Liver (tissue), 9 donors: ENCODE measurements around the gene KLRF1. TPM values are rescaled to one million over a fixed set of nuclear protein-coding genes. Genes with fewer than 3 reads are reported as not detected.

Source experiments
- DNase-seq: peaks from one replicate; pipeline ENCODE4 v3.0.0-alpha.2; 2017; ENCODE audit warnings: low spot score
- H3K27ac ChIP-seq, 2 donors: one replicate each; pipeline ENCODE4 v1.7.0; 2013; ENCODE audit warnings: inconsistent platforms in 2 of 2, low read length in 2 of 2, control low read depth in 1 of 2, low read depth in 1 of 2, mild to moderate bottlenecking in 1 of 2
- H3K27me3 ChIP-seq, 4 donors: one replicate each; pipeline versions ENCODE4 v1.6.1 to v1.7.0; 2013; ENCODE audit warnings: low read length in 3 of 4, inconsistent platforms in 1 of 4, mild to moderate bottlenecking in 1 of 4, moderate library complexity in 1 of 4; ENCODE audit not compliant: control insufficient read depth in 4 of 4, insufficient read depth in 4 of 4
- H3K36me3 ChIP-seq, 4 donors: one replicate each; pipeline versions ENCODE4 v1.6.1 to v1.7.0; 2013; ENCODE audit warnings: low read length in 3 of 4, mild to moderate bottlenecking in 3 of 4, low read depth in 1 of 4, moderate library complexity in 1 of 4; ENCODE audit not compliant: control insufficient read depth in 4 of 4, insufficient read depth in 3 of 4
- H3K4me1 ChIP-seq, 4 donors: one replicate each; pipeline versions ENCODE4 v1.6.1 to v1.7.0; 2013; ENCODE audit warnings: low read length in 3 of 4, mild to moderate bottlenecking in 3 of 4, moderate library complexity in 1 of 4; ENCODE audit not compliant: control insufficient read depth in 4 of 4, insufficient read depth in 4 of 4
- H3K4me3 ChIP-seq, 3 donors: one replicate each; pipeline versions ENCODE4 v1.6.1 to v1.7.0; 2013; ENCODE audit warnings: low read length in 3 of 3, control low read depth in 1 of 3, low read depth in 1 of 3, mild to moderate bottlenecking in 1 of 3
- H3K9ac ChIP-seq, 2 donors: one replicate each; pipeline ENCODE4 v1.7.0; 2013; ENCODE audit warnings: low read length in 2 of 2, mild to moderate bottlenecking in 2 of 2, moderate library complexity in 2 of 2, control low read depth in 1 of 2, low read depth in 1 of 2
- H3K9me3 ChIP-seq, 4 donors: one replicate each; pipeline versions ENCODE4 v1.6.1 to v1.7.0; 2013; ENCODE audit warnings: low read length in 3 of 4; ENCODE audit not compliant: control insufficient read depth in 4 of 4
- ATF3 ChIP-seq: IDR thresholded peaks from 2 replicates; pipeline ENCODE4 v1.6.1; 2016; ENCODE audit warnings: antibody characterized with exemption
- CTCF ChIP-seq: fragments of 150-350 bp; IDR thresholded peaks from 2 replicates; pipeline ENCODE4 v1.5.1; 2017; ENCODE audit warnings: improper control_type of control experiment, low read depth, low read length; ENCODE audit not compliant: missing input control
- EGR1 ChIP-seq, 2 donors: IDR thresholded peaks; 2 replicates each; pipeline ENCODE4 v1.6.1; 2016 to 2018; ENCODE audit warnings: antibody characterized with exemption in 2 of 2, low read depth in 2 of 2
- FOXA1 ChIP-seq: IDR thresholded peaks from 2 replicates; pipeline ENCODE4 v1.6.1; 2016; ENCODE audit warnings: antibody characterized with exemption
- FOXA2 ChIP-seq: IDR thresholded peaks from 2 replicates; pipeline ENCODE4 v1.6.1; 2016; ENCODE audit warnings: antibody characterized with exemption
- HNF4A ChIP-seq, 2 donors: conservative IDR thresholded peaks; 2 replicates each; pipeline ENCODE4 v1.6.1; 2016; ENCODE audit warnings: antibody characterized with exemption in 2 of 2, mild to moderate bottlenecking in 2 of 2
- HNF4G ChIP-seq: IDR thresholded peaks from 2 replicates; pipeline ENCODE4 v1.6.1; 2016; ENCODE audit warnings: antibody characterized with exemption
- JUND ChIP-seq, 2 donors: IDR thresholded peaks; 2 replicates each; pipeline ENCODE4 v1.6.1; 2016; ENCODE audit warnings: antibody characterized with exemption in 2 of 2
- MAX ChIP-seq: IDR thresholded peaks from 2 replicates; pipeline ENCODE4 v1.6.1; 2016; ENCODE audit warnings: antibody characterized with exemption
- NR2F2 ChIP-seq: IDR thresholded peaks from 2 replicates; pipeline ENCODE4 v1.6.1; 2016; ENCODE audit warnings: antibody characterized with exemption
- RAD21 ChIP-seq, 2 donors: IDR thresholded peaks; 2 replicates each; pipeline ENCODE4 v1.6.1; 2016; ENCODE audit warnings: antibody characterized with exemption in 2 of 2, mild to moderate bottlenecking in 2 of 2
- REST ChIP-seq: IDR thresholded peaks from 2 replicates; pipeline ENCODE4 v1.6.1; 2016; ENCODE audit warnings: antibody characterized with exemption, mild to moderate bottlenecking
- RXRA ChIP-seq, 2 donors: IDR thresholded peaks; 2 replicates each; pipeline ENCODE4 v1.6.1; 2017 to 2018; ENCODE audit warnings: antibody characterized with exemption in 2 of 2, mild to moderate bottlenecking in 1 of 2
- SP1 ChIP-seq: IDR thresholded peaks from 2 replicates; pipeline ENCODE4 v1.6.1; 2018; ENCODE audit warnings: antibody characterized with exemption, mild to moderate bottlenecking
- TAF1 ChIP-seq: conservative IDR thresholded peaks from 2 replicates; pipeline ENCODE4 v1.6.1; 2016; ENCODE audit warnings: antibody characterized with exemption, mild to moderate bottlenecking
- YY1 ChIP-seq: IDR thresholded peaks from 2 replicates; pipeline ENCODE4 v1.6.1; 2016; ENCODE audit warnings: antibody characterized with exemption, mild to moderate bottlenecking
- ZBTB33 ChIP-seq: IDR thresholded peaks from 2 replicates; pipeline ENCODE4 v1.6.1; 2016; ENCODE audit warnings: antibody characterized with exemption
- WGBS: extraction: QIAGEN DNeasy Blood & Tissue Kit; methylation state at CpG from one replicate; pipeline ENCODE4 v1.1.7; 2013; 5-methylcytosine and 5-hydroxymethylcytosine counted together
- polyA plus RNA-seq, 2 donors: library from polyadenylated mRNA; stranded (reverse) in 1 of 2; unstranded in 1 of 2; fragments of 200-250 nt in 1 of 2; fragments of >200 nt in 1 of 2; fragmentation: Nextera tagmentation in 1 of 2; extraction: Ambion mirVana in 1 of 2; gene quantifications; one replicate each; pipeline versions ENCODE4 v1.2.1 to v1.2.3, GENCODE V29; 2013 to 2015
- total RNA-seq, 2 donors: library from RNA; depleted of rRNA; stranded (reverse); fragments of >200 nt; gene quantifications; one replicate each; pipeline ENCODE4 v1.2.3, GENCODE V29; 2014
- donor health status: healthy.
- donor health status: healthy.
- donor health status: healthy.
- donor health status: healthy.
- donor health status: healthy.

Gene KLRF1
- total and polyA plus RNA-seq, 4 donors: 0.18 to 1.5 (median 0.76) TPM

- TF ChIP-seq REST (no peak), FOXA1 (no peak)
Observed at GRCh38 chr12:9799961-9800360, 27.3 kb upstream of the KLRF1 start (continued).

GRCh38 chr12:9805883-9806282, 21.4 kb upstream of the KLRF1 start:
- H3K27ac ChIP-seq: no peak overlapping the region
- H3K9ac ChIP-seq: no peak overlapping the region
- no peaks in the 10 kb centered on the region for H3K36me3 ChIP-seq
- H3K4me3 ChIP-seq: no peak overlapping the region
- H3K4me1 ChIP-seq: no peaks in the 10 kb centered on the region
- 94% methylated on average over 2 of the region's 2 CpGs for WGBS
- TF ChIP-seq HNF4A (conservative IDR thresholded peaks at IDR 0.05) (no peak), ZBTB33 (no peak), TAF1 (no peak), RAD21 (IDR thresholded peaks at IDR 0.05) (no peak), JUND (IDR thresholded peaks at IDR 0.05) (no peak), HNF4G (no peak), RXRA (IDR thresholded peaks at IDR 0.05) (no peak), EGR1 (IDR thresholded peaks at IDR 0.05; ENCODE audit: low read depth in 2 of 2) (no peak), REST (no peak), SP1 (no peak), ATF3 (no peak), YY1 (no peak), CTCF (no peak), MAX (no peak), FOXA1 (no peak), FOXA2 (no peak), NR2F2 (no peak)
- H3K9me3 ChIP-seq: no peaks in the 10 kb centered on the region
- no peaks in the 10 kb centered on the region for H3K27me3 ChIP-seq
- no peak for DNase-seq
